ENCODE data around the gene ENSA.

DNA sequence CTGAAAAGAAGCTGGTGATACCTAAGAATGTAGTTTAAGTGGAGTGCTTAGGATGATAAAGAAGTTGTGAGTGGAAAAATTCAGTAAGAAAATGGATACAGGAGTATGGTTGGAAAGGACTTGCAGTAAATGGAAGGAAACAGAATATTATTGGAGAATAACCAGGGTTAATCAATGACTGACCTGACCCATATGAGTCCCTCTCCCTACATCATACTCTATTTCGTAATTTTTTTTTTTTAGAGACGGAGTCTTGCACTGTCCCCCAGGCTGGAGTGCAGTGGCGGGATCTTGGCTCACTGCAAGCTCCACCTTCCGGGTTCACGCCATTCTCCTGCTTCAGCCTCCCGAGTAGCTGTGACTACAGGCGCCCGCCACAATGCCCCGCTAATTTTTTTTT is 33.4 kb upstream of the ENSA start:
- no peak for TF ChIP-seq CTCF (IDR thresholded peaks at IDR 0.05; ENCODE audit: extremely low read depth in 1 of 2, insufficient read depth in 1 of 2, low read depth in 1 of 2, low read length in 2 of 2)
- TF ChIP-seq, protein P1, sequence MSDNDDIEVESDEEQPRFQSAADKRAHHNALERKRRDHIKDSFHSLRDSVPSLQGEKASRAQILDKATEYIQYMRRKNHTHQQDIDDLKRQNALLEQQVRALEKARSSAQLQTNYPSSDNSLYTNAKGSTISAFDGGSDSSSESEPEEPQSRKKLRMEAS (IDR thresholded peaks at IDR 0.05; ENCODE audit: insufficient read depth, insufficient read length) = no peak
- no peak for TF ChIP-seq POLR2A (IDR thresholded peaks at IDR 0.05; ENCODE audit: low read depth, low read length)
- no peak for TF ChIP-seq FOS (IDR thresholded peaks at IDR 0.05; ENCODE audit: borderline replicate concordance, insufficient read depth, low read length)
- TF ChIP-seq EZH2 (IDR thresholded peaks at IDR 0.05; ENCODE audit: borderline replicate concordance, low read depth, low read length, severe bottlenecking) = no peak
- TF ChIP-seq POLR2AphosphoS5 (IDR thresholded peaks at IDR 0.05; ENCODE audit: insufficient read depth, low read depth, low read length) = no peak
